Trophoblast cell (in vitro differentiated cells and primary cell): ENCODE results near the gene GUCY2D.

Experiments
- DNase-seq, 2 donors: peaks; one replicate each; pipeline ENCODE4 v3.0.0-alpha.2; 2016
- H2AFZ ChIP-seq: 2 replicates; pipeline ENCODE4 v1.6.1; 2013; ENCODE audit warnings: low read length, moderate library complexity, mild to moderate bottlenecking; ENCODE audit not compliant: insufficient read depth, poor library complexity
- H2AK5ac ChIP-seq: 2 replicates; pipeline ENCODE4 v1.6.1; 2013; ENCODE audit warnings: mild to moderate bottlenecking, low read length
- H2BK120ac ChIP-seq: 2 replicates; pipeline ENCODE4 v1.6.1; 2013; ENCODE audit warnings: low read length, mild to moderate bottlenecking, moderate library complexity; ENCODE audit not compliant: insufficient read depth, poor library complexity
- H2BK12ac ChIP-seq: 2 replicates; pipeline ENCODE4 v1.6.1; 2013; ENCODE audit warnings: mild to moderate bottlenecking, low read length, moderate library complexity
- H2BK5ac ChIP-seq: 2 replicates; pipeline ENCODE4 v1.6.1; 2013; ENCODE audit warnings: low read length, low read depth, moderate library complexity, mild to moderate bottlenecking; ENCODE audit not compliant: poor library complexity
- H3K14ac ChIP-seq: 2 replicates; pipeline ENCODE4 v1.6.1; 2013; ENCODE audit warnings: mild to moderate bottlenecking, low read length
- H3K18ac ChIP-seq: 2 replicates; pipeline ENCODE4 v1.6.1; 2013; ENCODE audit warnings: mild to moderate bottlenecking, low read length
- H3K23ac ChIP-seq: 2 replicates; pipeline ENCODE4 v1.6.1; 2013; ENCODE audit warnings: low read length
- H3K27ac ChIP-seq: 2 replicates; pipeline ENCODE4 v1.5.1; 2013; ENCODE audit warnings: low read depth, mild to moderate bottlenecking, inconsistent platforms, low read length, moderate library complexity
- H3K27me3 ChIP-seq: 2 replicates; pipeline ENCODE4 v1.6.1; 2013; ENCODE audit warnings: inconsistent platforms, mild to moderate bottlenecking, low read length, moderate library complexity; ENCODE audit not compliant: insufficient read depth
- H3K36me3 ChIP-seq, 2 experiments: 1 replicate in 1 of 2; 2 replicates in 1 of 2; pipeline ENCODE4 v1.6.1; 2013; ENCODE audit warnings: low read length in 2 of 2, mild to moderate bottlenecking in 2 of 2, moderate library complexity in 1 of 2; ENCODE audit not compliant: insufficient read depth in 2 of 2, control insufficient read depth in 1 of 2
- H3K4ac ChIP-seq: 2 replicates; pipeline ENCODE4 v1.6.1; 2013; ENCODE audit warnings: low read depth, mild to moderate bottlenecking, low read length, moderate library complexity
- H3K4me1 ChIP-seq, 2 experiments: 1 replicate in 1 of 2; 2 replicates in 1 of 2; pipeline ENCODE4 v1.6.1; 2013; ENCODE audit warnings: low read length in 2 of 2, mild to moderate bottlenecking in 2 of 2, moderate library complexity in 1 of 2; ENCODE audit not compliant: insufficient read depth in 2 of 2, control insufficient read depth in 1 of 2
- H3K4me2 ChIP-seq: 2 replicates; pipeline ENCODE4 v1.6.1; 2013; ENCODE audit warnings: inconsistent platforms, mild to moderate bottlenecking, low read length, moderate library complexity
- H3K4me3 ChIP-seq: 2 replicates; pipeline ENCODE4 v1.5.1; 2013; ENCODE audit warnings: mild to moderate bottlenecking, low read depth, low read length, inconsistent platforms
- H3K79me1 ChIP-seq: one replicate; pipeline ENCODE4 v1.6.1; 2013; ENCODE audit warnings: low read length
- H3K79me2 ChIP-seq: 2 replicates; pipeline ENCODE4 v1.6.1; 2013; ENCODE audit warnings: low read length, mild to moderate bottlenecking; ENCODE audit not compliant: control insufficient read depth, insufficient read depth, poor library complexity
- H3K9ac ChIP-seq: 2 replicates; pipeline ENCODE4 v1.6.1; 2013; ENCODE audit warnings: mild to moderate bottlenecking, low read length
- H3K9me3 ChIP-seq: 2 replicates; pipeline ENCODE4 v1.6.1; 2013; ENCODE audit warnings: low read depth, mild to moderate bottlenecking, control low read depth, inconsistent platforms, low read length; ENCODE audit not compliant: insufficient read depth
- H4K12ac ChIP-seq: 2 replicates; pipeline ENCODE4 v1.6.1; 2013; ENCODE audit warnings: low read depth, mild to moderate bottlenecking, low read length, moderate library complexity
- H4K8ac ChIP-seq: 2 replicates; pipeline ENCODE4 v1.6.1; 2013; ENCODE audit warnings: low read depth, mild to moderate bottlenecking, low read length, moderate library complexity
- H4K91ac ChIP-seq: one replicate; pipeline ENCODE4 v1.6.1; 2013; ENCODE audit warnings: low read depth, mild to moderate bottlenecking, low read length, moderate library complexity
- WGBS: extraction: QIAGEN DNeasy Blood & Tissue Kit; methylation state at CpG from one replicate; pipeline ENCODE4 v1.1.7; 2013; ENCODE audit warnings: missing lambda C conversion rate; ENCODE audit not compliant: insufficient read length, insufficient coverage; ENCODE audit errors: extremely low coverage; 5-methylcytosine and 5-hydroxymethylcytosine counted together

Gene GUCY2D

DNA sequence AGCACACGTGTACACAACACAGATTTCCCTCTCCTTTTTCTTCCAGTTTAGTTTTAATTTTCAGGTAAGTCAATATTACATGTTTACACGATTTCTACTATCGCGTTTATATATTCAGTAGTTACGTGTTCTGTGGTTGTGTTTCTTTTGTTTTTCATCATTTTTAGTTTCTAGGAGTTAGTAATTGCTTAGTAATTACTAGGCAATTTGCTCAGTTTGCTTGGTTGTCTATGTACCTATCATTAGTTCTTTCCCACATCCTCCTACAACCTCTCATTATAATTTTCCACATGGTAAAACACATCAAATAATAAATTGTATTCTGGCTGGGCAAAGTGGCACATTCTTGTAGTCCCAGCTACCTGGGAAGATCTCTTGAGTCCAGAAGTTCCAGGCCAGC, 24.6 kb upstream of the GUCY2D start:
- DNase-seq: no peak
- no peak overlapping the region for H2BK5ac ChIP-seq

GRCh38 chr17:7982173-7982572, 20.2 kb upstream of the GUCY2D start:
- H2AK5ac ChIP-seq: no peak overlapping the region
- H3K36me3 ChIP-seq: no peaks in the 10 kb centered on the region
- H2BK120ac ChIP-seq: no peak overlapping the region
- H3K4ac ChIP-seq: no peak overlapping the region
- H3K18ac ChIP-seq: no peak overlapping the region
- H3K4me2 ChIP-seq: no peak overlapping the region
- H2BK12ac ChIP-seq: no peak overlapping the region
- H3K9ac ChIP-seq: no peak overlapping the region
- no peak overlapping the region for H4K12ac ChIP-seq
- no peaks in the 10 kb centered on the region for H3K79me1 ChIP-seq
- H2BK5ac ChIP-seq: no peak overlapping the region
- H4K8ac ChIP-seq: no peak overlapping the region
- no peak overlapping the region for H2AFZ ChIP-seq
- no peaks in the 10 kb centered on the region for H3K9me3 ChIP-seq
- WGBS: no CpG with 5 or more reads among the region's 7 CpGs
- H3K79me2 ChIP-seq: no peaks in the 10 kb centered on the region
- no peak overlapping the region for H3K27ac ChIP-seq
- no peaks in the 10 kb centered on the region for H3K27me3 ChIP-seq
- H3K4me3 ChIP-seq: no peak overlapping the region
- no peak overlapping the region for H3K23ac ChIP-seq
- no peak overlapping the region for H3K14ac ChIP-seq
- no peak overlapping the region for H4K91ac ChIP-seq
- DNase-seq: no peak
- H3K4me1 ChIP-seq: no peaks in the 10 kb centered on the region

More for the DNA sequence above, 24.6 kb upstream of the GUCY2D start:
- H2BK12ac ChIP-seq: no peak overlapping the region
- H3K9me3 ChIP-seq: peaks cover 3% of the 10 kb centered on the region
- no peak overlapping the region for H3K4me3 ChIP-seq
- no peak overlapping the region for H3K18ac ChIP-seq
- H2BK120ac ChIP-seq: no peak overlapping the region
- H3K4me1 ChIP-seq: no peaks in the 10 kb centered on the region
- H3K14ac ChIP-seq: no peak overlapping the region
- H3K4me2 ChIP-seq: no peak overlapping the region
- no peak overlapping the region for H4K8ac ChIP-seq
- H4K91ac ChIP-seq: no peak overlapping the region
- no peak overlapping the region for H3K4ac ChIP-seq
- no peak overlapping the region for H2AK5ac ChIP-seq
- no peaks in the 10 kb centered on the region for H3K79me2 ChIP-seq
- WGBS: no CpG with 5 or more reads among the region's 5 CpGs
- H3K23ac ChIP-seq: no peak overlapping the region
- no peak overlapping the region for H3K27ac ChIP-seq
- no peak overlapping the region for H3K9ac ChIP-seq
- no peak overlapping the region for H4K12ac ChIP-seq
- H2AFZ ChIP-seq: no peak overlapping the region
- no peaks in the 10 kb centered on the region for H3K36me3 ChIP-seq
- no peaks in the 10 kb centered on the region for H3K27me3 ChIP-seq
- no peaks in the 10 kb centered on the region for H3K79me1 ChIP-seq

- H3K27me3 ChIP-seq: no peaks in the 10 kb centered on the region
- H3K4me2 ChIP-seq: no peak overlapping the region
These were observed 19.7 kb upstream of the GUCY2D start for GRCh38 chr17:7982666-7983065.

GRCh38 chr17:7984904-7985303, 17.5 kb upstream of the GUCY2D start:
- Histone ChIP-seq H3K36me3 (no peaks in the 10 kb centered on the region), H2BK120ac (no peak overlapping the region), H3K4me1 (peaks cover 0 to 2% of the 10 kb centered on the region in 2 experiments), H3K18ac (no peak overlapping the region), H3K79me1 (peaks cover 2% of the 10 kb centered on the region), H3K4me2 (no peak overlapping the region), H4K91ac (no peak overlapping the region), H3K14ac (no peak overlapping the region), H4K12ac (no peak overlapping the region), H2AK5ac (no peak overlapping the region), H2AFZ (no peak overlapping the region), H3K4ac (no peak overlapping the region), H3K23ac (no peak overlapping the region), H4K8ac (no peak overlapping the region), H3K27me3 (no peaks in the 10 kb centered on the region), H3K9me3 (no peaks in the 10 kb centered on the region), H3K4me3 (no peak overlapping the region), H2BK12ac (no peak overlapping the region), H3K27ac (no peak overlapping the region), H2BK5ac (no peak overlapping the region), H3K79me2 (no peaks in the 10 kb centered on the region), H3K9ac (no peak overlapping the region)
- no peak for DNase-seq
- no CpG with 5 or more reads among the region's 9 CpGs for WGBS

More at GRCh38 chr17:7982666-7983065, 19.7 kb upstream of the GUCY2D start:
- Histone ChIP-seq H3K79me1 (no peaks in the 10 kb centered on the region), H3K27ac (no peak overlapping the region), H2AK5ac (no peak overlapping the region), H2BK5ac (no peak overlapping the region), H3K4me1 (no peaks in the 10 kb centered on the region), H3K4me3 (no peak overlapping the region), H2BK120ac (no peak overlapping the region), H3K4ac (no peak overlapping the region), H3K36me3 (no peaks in the 10 kb centered on the region), H2BK12ac (no peak overlapping the region), H2AFZ (no peak overlapping the region), H3K18ac (no peak overlapping the region), H3K79me2 (no peaks in the 10 kb centered on the region), H3K23ac (no peak overlapping the region), H4K8ac (no peak overlapping the region), H4K91ac (no peak overlapping the region), H3K9me3 (no peaks in the 10 kb centered on the region), H4K12ac (no peak overlapping the region), H3K14ac (no peak overlapping the region), H3K9ac (no peak overlapping the region)
- no peak for DNase-seq
- no CpG with 5 or more reads among the region's 6 CpGs for WGBS
